CD14-positive monocyte (primary cell): ENCODE data around the gene DERL3. TPM values are rescaled to one million over a fixed set of nuclear protein-coding genes. Genes with fewer than 3 reads are reported as not detected.

Source experiments
- DNase-seq, 3 donors: peaks; one replicate each; pipeline ENCODE4 v3.0.0-alpha.2; 2011 to 2022
- H2AFZ ChIP-seq: 2 replicates; pipeline ENCODE4 v1.6.0; 2012; ENCODE audit warnings: mild to moderate bottlenecking, low read depth, low read length, inconsistent platforms; ENCODE audit not compliant: insufficient read depth, poor library complexity, severe bottlenecking
- H3K27ac ChIP-seq, 2 donors: 1 replicate in 1 of 2; 2 replicates in 1 of 2; pipeline ENCODE4 v1.5.1; 2012 to 2013; ENCODE audit warnings: low read length in 2 of 2, control low read depth in 1 of 2, inconsistent platforms in 1 of 2, low read depth in 1 of 2, mild to moderate bottlenecking in 1 of 2
- H3K27me3 ChIP-seq, 2 donors: one replicate each; pipeline versions ENCODE4 v1.6.0 to v1.6.1; 2011 to 2013; ENCODE audit warnings: low read length in 2 of 2; ENCODE audit not compliant: control insufficient read depth in 2 of 2, insufficient read depth in 2 of 2
- H3K36me3 ChIP-seq, 2 donors: replicated peaks in 1 of 2; 1 replicate in 1 of 2; 2 replicates in 1 of 2; pipeline versions ENCODE4 v1.5.1 to v1.6.1; 2012 to 2013; ENCODE audit warnings: low read length in 2 of 2, control low read depth in 1 of 2, inconsistent platforms in 1 of 2, mild to moderate bottlenecking in 1 of 2; ENCODE audit not compliant: insufficient read depth in 2 of 2, control insufficient read depth in 1 of 2
- H3K4me1 ChIP-seq, 2 donors: 1 replicate in 1 of 2; 2 replicates in 1 of 2; pipeline versions ENCODE4 v1.5.1 to v1.6.1; 2012 to 2013; ENCODE audit warnings: low read length in 2 of 2, control low read depth in 1 of 2, inconsistent platforms in 1 of 2, mild to moderate bottlenecking in 1 of 2, moderate library complexity in 1 of 2; ENCODE audit not compliant: insufficient read depth in 2 of 2, control insufficient read depth in 1 of 2
- H3K4me2 ChIP-seq: replicated peaks from 2 replicates; pipeline ENCODE3; 2012; ENCODE audit warnings: low read length, moderate library complexity, mild to moderate bottlenecking; ENCODE audit not compliant: poor library complexity, severe bottlenecking; ENCODE audit errors: extremely low read depth
- H3K4me3 ChIP-seq, 3 experiments: fragments of 200-600 bp in 1 of 3; sonication (generic) in 1 of 3; replicated peaks in 1 of 3; 1 replicate in 2 of 3; 2 replicates in 1 of 3; pipeline ENCODE4 v1.5.1; 2011 to 2013; ENCODE audit warnings: low read length in 3 of 3, mild to moderate bottlenecking in 3 of 3, control low read depth in 2 of 3, low read depth in 2 of 3, inconsistent platforms in 1 of 3, moderate library complexity in 1 of 3
- H3K79me2 ChIP-seq: 2 replicates; pipeline ENCODE4 v1.6.0; 2012; ENCODE audit warnings: mild to moderate bottlenecking, control low read depth, inconsistent platforms, low read length, moderate library complexity; ENCODE audit not compliant: insufficient read depth
- H3K9ac ChIP-seq: 2 replicates; pipeline ENCODE4 v1.6.0; 2017; ENCODE audit warnings: low read length, mild to moderate bottlenecking; ENCODE audit not compliant: insufficient read depth, poor library complexity, severe bottlenecking
- H3K9me3 ChIP-seq, 2 donors: replicated peaks in 1 of 2; 1 replicate in 1 of 2; 2 replicates in 1 of 2; pipeline versions ENCODE4 v1.5.1 to v1.6.1; 2012 to 2013; ENCODE audit warnings: low read length in 2 of 2, control low read depth in 1 of 2; ENCODE audit not compliant: control insufficient read depth in 1 of 2, insufficient read depth in 1 of 2
- H4K20me1 ChIP-seq: 2 replicates; pipeline ENCODE4 v1.6.0; 2012; ENCODE audit warnings: mild to moderate bottlenecking, low read length, control low read depth, moderate library complexity; ENCODE audit not compliant: insufficient read depth
- H3K27ac Mint-ChIP-seq, 7 donors: one replicate each; pipeline ENCODE4 v1.8.0; 2020; ENCODE audit warnings: mild to moderate bottlenecking in 7 of 7, mixed read lengths in 7 of 7, moderate library complexity in 6 of 7, inconsistent platforms in 2 of 7
- H3K27me3 Mint-ChIP-seq, 3 donors: one replicate each; pipeline ENCODE4 v1.8.0; 2021 to 2022; ENCODE audit warnings: low read depth in 3 of 3, mild to moderate bottlenecking in 3 of 3, mixed read lengths in 3 of 3, moderate library complexity in 3 of 3, inconsistent platforms in 1 of 3
- H3K36me3 Mint-ChIP-seq, 2 donors: one replicate each; pipeline ENCODE4 v1.8.0; 2020; ENCODE audit warnings: mixed read lengths in 2 of 2, inconsistent platforms in 1 of 2, mild to moderate bottlenecking in 1 of 2
- H3K4me1 Mint-ChIP-seq: one replicate; pipeline ENCODE4 v1.8.0; 2020; ENCODE audit warnings: mild to moderate bottlenecking, mixed read lengths
- H3K4me3 Mint-ChIP-seq, 2 donors: one replicate each; pipeline ENCODE4 v1.8.0; 2020; ENCODE audit warnings: mild to moderate bottlenecking in 2 of 2, mixed read lengths in 2 of 2, moderate library complexity in 1 of 2
- H3K9me3 Mint-ChIP-seq, 7 donors: one replicate each; pipeline ENCODE4 v1.8.0; 2020 to 2022; ENCODE audit warnings: mixed read lengths in 7 of 7, mild to moderate bottlenecking in 6 of 7, moderate library complexity in 6 of 7, inconsistent platforms in 2 of 7
- CTCF ChIP-seq: fragments of 200-600 bp; IDR thresholded peaks from one replicate; pipeline ENCODE4 v1.8.0; 2022; ENCODE audit warnings: antibody characterized with exemption, mild to moderate bottlenecking
- whole genome bisulfite sequencing: methylation state at CpG from one replicate; pipeline ENCODE4 v1.1.5; 2013; ENCODE audit warnings: missing lambda C conversion rate; ENCODE audit not compliant: insufficient coverage; 5-methylcytosine and 5-hydroxymethylcytosine counted together
- intact Hi-C, 2 donors: fragments of 100-400 bp; cut with micrococcal nuclease; formaldehyde crosslinking; loops; one replicate each; pipeline versions ENCODE4 v1.15.0 to v1.15.1; 2023
- polyA plus RNA-seq, 3 donors: library from polyadenylated mRNA; depleted of rRNA in 1 of 3; unstranded in 2 of 3; stranded (reverse) in 1 of 3; fragments of 300-500 nt in 2 of 3; fragments of >200 nt in 1 of 3; fragmentation: Illumina TruSeq in 2 of 3; gene quantifications; 1 replicate in 2 of 3; 2 replicates in 1 of 3; pipeline ENCODE4 v1.2.3, GENCODE V29; 2012 to 2021

DERL3 gene
- polyA plus RNA-seq, 3 donors: 0.23 to 0.64 (median 0.28) TPM

GRCh38 chr22:23818541-23818940, 20.3 kb downstream of the DERL3 start:
- Mint-ChIP-seq H3K4me1 (peaks cover 8% of the 10 kb centered on the region), H3K4me3 (no peak overlapping the region), H3K36me3 (peaks cover 78 to 97% of the 10 kb centered on the region in 2 donors), H3K27me3 (no peaks in the 10 kb centered on the region), H3K27ac (peak overlapping the region in 2 of 7 donors; percentile 13 to 73), H3K9me3 (peaks cover 0 to 2% (median 0%) of the 10 kb centered on the region in 7 donors)
- Histone ChIP-seq H3K27me3 (no peaks in the 10 kb centered on the region), H3K4me1 (peaks cover 4 to 5% of the 10 kb centered on the region in 2 donors), H3K79me2 (no peaks in the 10 kb centered on the region), H3K36me3 (peaks cover 56 to 97% of the 10 kb centered on the region in 2 donors), H3K4me3 (no peak overlapping the region), H3K9ac (peak overlapping the region; percentile 8), H3K27ac (peak overlapping the region in 1 of 2 donors; percentile 36), H3K4me2 (no peak overlapping the region), H2AFZ (no peak overlapping the region), H4K20me1 (no peaks in the 10 kb centered on the region), H3K9me3 (no peaks in the 10 kb centered on the region)
- DNase-seq: no peak
- no peak for TF ChIP-seq CTCF
- 20% methylated on average over 1 of the region's 2 CpGs for WGBS
- intact Hi-C loops: no loop called here

GRCh38 chr22:23817146-23817545, 21.7 kb downstream of the DERL3 start:
- Histone ChIP-seq H2AFZ (no peak overlapping the region), H3K79me2 (no peaks in the 10 kb centered on the region)

More at GRCh38 chr22:23817146-23817545, 21.7 kb downstream of the DERL3 start:
- H3K4me1 Mint-ChIP-seq: peaks cover 8% of the 10 kb centered on the region
- peaks cover 71 to 97% of the 10 kb centered on the region in 2 donors for H3K36me3 Mint-ChIP-seq
- DNase-seq: no peak
- H3K27ac Mint-ChIP-seq: peak overlapping the region in 3 of 7 donors; percentile 22 to 63 (median 41)
- Histone ChIP-seq H3K27ac (no peak overlapping the region), H3K36me3 (peaks cover 45 to 96% of the 10 kb centered on the region in 2 donors), H3K4me1 (peaks cover 4 to 5% of the 10 kb centered on the region in 2 donors), H3K4me3 (no peak overlapping the region), H3K4me2 (no peak overlapping the region), H3K9me3 (no peaks in the 10 kb centered on the region), H3K27me3 (no peaks in the 10 kb centered on the region), H4K20me1 (no peaks in the 10 kb centered on the region), H3K9ac (no peak overlapping the region)
- TF ChIP-seq CTCF: no peak
- 99% methylated on average over 6 of the region's 6 CpGs for WGBS
- H3K4me3 Mint-ChIP-seq: no peak overlapping the region
- intact Hi-C loops: no loop called here
- H3K9me3 Mint-ChIP-seq: peaks cover 0 to 2% (median 0%) of the 10 kb centered on the region in 7 donors
- H3K27me3 Mint-ChIP-seq: no peaks in the 10 kb centered on the region
